Measurements from ENCODE around the gene MOB2.
A peak's percentile ranks its signal among the peaks of the same experiment; 100 is the strongest.

MOB2 gene

GRCh38 chr11:1459219-1459575, 27.4 kb downstream of the MOB2 start:
- TF ChIP-seq, protein P1, sequence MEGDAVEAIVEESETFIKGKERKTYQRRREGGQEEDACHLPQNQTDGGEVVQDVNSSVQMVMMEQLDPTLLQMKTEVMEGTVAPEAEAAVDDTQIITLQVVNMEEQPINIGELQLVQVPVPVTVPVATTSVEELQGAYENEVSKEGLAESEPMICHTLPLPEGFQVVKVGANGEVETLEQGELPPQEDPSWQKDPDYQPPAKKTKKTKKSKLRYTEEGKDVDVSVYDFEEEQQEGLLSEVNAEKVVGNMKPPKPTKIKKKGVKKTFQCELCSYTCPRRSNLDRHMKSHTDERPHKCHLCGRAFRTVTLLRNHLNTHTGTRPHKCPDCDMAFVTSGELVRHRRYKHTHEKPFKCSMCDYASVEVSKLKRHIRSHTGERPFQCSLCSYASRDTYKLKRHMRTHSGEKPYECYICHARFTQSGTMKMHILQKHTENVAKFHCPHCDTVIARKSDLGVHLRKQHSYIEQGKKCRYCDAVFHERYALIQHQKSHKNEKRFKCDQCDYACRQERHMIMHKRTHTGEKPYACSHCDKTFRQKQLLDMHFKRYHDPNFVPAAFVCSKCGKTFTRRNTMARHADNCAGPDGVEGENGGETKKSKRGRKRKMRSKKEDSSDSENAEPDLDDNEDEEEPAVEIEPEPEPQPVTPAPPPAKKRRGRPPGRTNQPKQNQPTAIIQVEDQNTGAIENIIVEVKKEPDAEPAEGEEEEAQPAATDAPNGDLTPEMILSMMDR (IDR thresholded peaks at IDR 0.05), result no peak
- no peak for DNase-seq
- peaks cover 4 to 24% (median 9%) of the 10 kb centered on the region in 3 donors for H3K36me3 ChIP-seq
- no peaks in the 10 kb centered on the region for H3K27me3 ChIP-seq
- H3K4me1 ChIP-seq, result peaks cover 0 to 77% (median 50%) of the 10 kb centered on the region in 4 donors
- peak overlapping the region; percentile 98 to 99 for H3K27ac ChIP-seq
- peak overlapping the region; percentile 52 to 53 for H3K4me3 ChIP-seq
- no peaks in the 10 kb centered on the region for H3K9me3 ChIP-seq
- intact Hi-C loops (cut with DNase I; ENCODE audit: low total_unique reads), result loop anchor here (5.0 to 10.0 kb wide), 2 partner anchors 116 to 152 kb away; partner anchors contain the start of genes DUSP8 and TOLLIP

DNA sequence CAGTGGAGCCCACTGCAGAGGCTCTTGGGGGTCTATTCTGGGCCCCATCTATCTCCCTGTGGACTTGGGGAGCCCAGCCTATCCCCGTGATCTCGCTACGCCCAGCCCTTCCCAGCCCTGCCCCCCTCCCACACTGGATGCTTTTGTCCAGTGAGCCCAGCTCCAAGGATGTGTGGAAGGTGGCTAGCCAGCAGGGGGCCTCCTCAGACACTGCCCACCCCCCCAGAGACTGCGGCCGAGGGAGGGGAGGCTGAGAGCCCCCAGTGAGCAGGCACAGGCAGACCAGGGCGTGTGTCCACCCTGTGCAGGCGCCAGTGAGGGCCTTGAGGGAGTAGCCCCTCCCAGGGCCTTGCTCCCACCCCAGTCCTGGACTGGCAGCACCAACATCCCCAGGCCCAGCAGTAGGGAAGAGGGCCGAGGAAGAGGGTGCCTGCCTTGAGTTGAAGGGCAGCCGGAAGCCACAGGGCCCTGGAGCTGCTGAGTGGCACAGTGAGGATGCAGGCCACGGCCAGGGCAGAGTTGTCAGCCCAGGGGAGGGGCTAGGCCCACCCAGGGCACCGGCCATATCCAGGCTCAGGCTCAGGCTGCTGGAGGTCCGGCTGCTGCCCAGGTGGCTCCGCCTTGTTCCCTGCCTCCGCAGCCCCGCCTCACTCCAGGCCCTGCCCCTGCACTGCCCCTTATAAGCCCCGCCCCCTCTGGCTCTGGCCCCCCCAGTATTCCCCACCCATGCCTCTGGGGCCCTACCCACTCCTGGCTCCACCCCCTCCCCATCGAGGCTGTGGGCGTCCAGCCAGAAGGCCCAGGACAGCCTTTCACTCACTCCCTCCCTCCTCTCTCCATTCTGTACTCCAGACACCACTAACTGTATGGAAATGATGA, 28.0 kb downstream of the MOB2 start:
- H3K4me1 ChIP-seq, result peaks cover 0 to 73% (median 51%) of the 10 kb centered on the region in 4 donors

DNA sequence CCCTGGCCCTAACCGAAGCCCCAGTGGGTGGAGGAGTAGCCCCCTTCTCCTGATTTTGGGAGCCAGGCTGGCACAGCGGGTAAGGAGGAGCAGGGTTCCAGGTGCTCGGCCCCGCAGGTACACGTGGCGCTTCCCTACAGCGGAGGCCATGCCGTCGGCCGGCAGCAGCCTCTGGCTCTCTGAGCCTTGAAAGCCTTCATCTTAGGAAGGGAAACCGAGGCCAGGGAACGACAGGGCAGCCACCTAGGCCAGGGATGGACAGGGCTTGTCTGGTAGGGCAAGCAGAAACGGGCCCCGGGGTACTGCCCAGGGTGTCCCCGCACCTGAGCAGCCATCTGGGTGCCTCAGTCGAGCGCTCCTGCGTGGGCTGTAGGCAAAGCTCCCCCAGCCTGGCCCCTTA, 28.7 kb downstream of the MOB2 start:
- TF ChIP-seq, protein P1 (IDR thresholded peaks at IDR 0.05), result no peak
- Histone ChIP-seq H3K9me3 (no peaks in the 10 kb centered on the region), H3K4me3 (no peak overlapping the region), H3K36me3 (peaks cover 4 to 12% (median 5%) of the 10 kb centered on the region in 3 donors), H3K27me3 (no peaks in the 10 kb centered on the region), H3K4me1 (peaks cover 0 to 73% (median 51%) of the 10 kb centered on the region in 4 donors), H3K27ac (peak overlapping the region; percentile 98 to 99)
- no peak for DNase-seq
- intact Hi-C loops (cut with DNase I; ENCODE audit: low total_unique reads), result loop anchor here (5.0 to 10.0 kb wide), 2 partner anchors 117 to 151 kb away; partner anchors contain the start of genes DUSP8 and TOLLIP

More for the DNA sequence above, 28.0 kb downstream of the MOB2 start:
- peak; percentile 74 to 96 for DNase-seq
- TF ChIP-seq, protein P1 (IDR thresholded peaks at IDR 0.05), result peak; percentile 30 to 38
- no peaks in the 10 kb centered on the region for H3K9me3 ChIP-seq
- H3K27ac ChIP-seq, result peak overlapping the region; percentile 98 to 99
- peaks cover 4 to 17% (median 9%) of the 10 kb centered on the region in 3 donors for H3K36me3 ChIP-seq
- intact Hi-C loops (cut with DNase I; ENCODE audit: low total_unique reads), result loop anchor here (5.0 to 10.0 kb wide), 2 partner anchors 116 to 151 kb away; partner anchors contain the start of genes DUSP8 and TOLLIP
- no peaks in the 10 kb centered on the region for H3K27me3 ChIP-seq
- H3K4me3 ChIP-seq, result peak overlapping the region; percentile 52 to 53

GRCh38 chr11:1457326-1457680, 29.3 kb downstream of the MOB2 start:
- peaks cover 0 to 7% (median 0%) of the 10 kb centered on the region in 3 donors for H3K36me3 ChIP-seq
- peak overlapping the region in 1 of 2 donors; percentile 15 for H3K27ac ChIP-seq
- intact Hi-C loops (cut with DNase I; ENCODE audit: low total_unique reads), result loop anchor here (5.0 to 10.0 kb wide), 2 partner anchors 117 to 150 kb away; partner anchors contain the start of genes DUSP8 and TOLLIP
- peaks cover 0 to 4% of the 10 kb centered on the region in 2 donors for H3K27me3 ChIP-seq
- no peak for DNase-seq
- no peaks in the 10 kb centered on the region for H3K9me3 ChIP-seq
- H3K4me3 ChIP-seq, result no peak overlapping the region
- H3K4me1 ChIP-seq, result peaks cover 0 to 71% (median 50%) of the 10 kb centered on the region in 4 donors
- TF ChIP-seq, protein P1 (IDR thresholded peaks at IDR 0.05), result no peak

- intact Hi-C loops (cut with DNase I; ENCODE audit: low total_unique reads), result loop anchor here (5.0 to 10.0 kb wide), 2 partner anchors 118 to 149 kb away; partner anchors contain the start of genes DUSP8 and TOLLIP
- no peak for DNase-seq
- Histone ChIP-seq H3K9me3 (no peaks in the 10 kb centered on the region), H3K4me3 (no peak overlapping the region), H3K27ac (peak overlapping the region in 1 of 2 donors; percentile 15), H3K4me1 (peaks cover 0 to 65% (median 44%) of the 10 kb centered on the region in 4 donors), H3K36me3 (peaks cover 0 to 1% (median 0%) of the 10 kb centered on the region in 3 donors), H3K27me3 (peaks cover 0 to 9% of the 10 kb centered on the region in 2 donors)
- TF ChIP-seq, protein P1 (IDR thresholded peaks at IDR 0.05), result no peak
Measured at GRCh38 chr11:1456596-1457325, 29.8 kb downstream of the MOB2 start.
